Measurements from ENCODE around the gene PPP1R2C.

PPP1R2C gene

GRCh38 chrX:42818151-42818921 lies 40.4 kb upstream of the PPP1R2C start:
- DNase-seq (ENCODE audit: low spot score) (no peak), ATAC-seq (ENCODE audit: low read depth) (no peak)
- no peak overlapping the region for H3K4me3 ChIP-seq (ENCODE audit: severe bottlenecking)
- H3K36me3 ChIP-seq (ENCODE audit: low read depth) = no peaks in the 10 kb centered on the region
- TF ChIP-seq, protein P1, sequence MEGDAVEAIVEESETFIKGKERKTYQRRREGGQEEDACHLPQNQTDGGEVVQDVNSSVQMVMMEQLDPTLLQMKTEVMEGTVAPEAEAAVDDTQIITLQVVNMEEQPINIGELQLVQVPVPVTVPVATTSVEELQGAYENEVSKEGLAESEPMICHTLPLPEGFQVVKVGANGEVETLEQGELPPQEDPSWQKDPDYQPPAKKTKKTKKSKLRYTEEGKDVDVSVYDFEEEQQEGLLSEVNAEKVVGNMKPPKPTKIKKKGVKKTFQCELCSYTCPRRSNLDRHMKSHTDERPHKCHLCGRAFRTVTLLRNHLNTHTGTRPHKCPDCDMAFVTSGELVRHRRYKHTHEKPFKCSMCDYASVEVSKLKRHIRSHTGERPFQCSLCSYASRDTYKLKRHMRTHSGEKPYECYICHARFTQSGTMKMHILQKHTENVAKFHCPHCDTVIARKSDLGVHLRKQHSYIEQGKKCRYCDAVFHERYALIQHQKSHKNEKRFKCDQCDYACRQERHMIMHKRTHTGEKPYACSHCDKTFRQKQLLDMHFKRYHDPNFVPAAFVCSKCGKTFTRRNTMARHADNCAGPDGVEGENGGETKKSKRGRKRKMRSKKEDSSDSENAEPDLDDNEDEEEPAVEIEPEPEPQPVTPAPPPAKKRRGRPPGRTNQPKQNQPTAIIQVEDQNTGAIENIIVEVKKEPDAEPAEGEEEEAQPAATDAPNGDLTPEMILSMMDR (IDR thresholded peaks at IDR 0.05; ENCODE audit: poor library complexity, severe bottlenecking) = no peak
- no peak overlapping the region for H3K27ac ChIP-seq (ENCODE audit: poor library complexity, severe bottlenecking)
- no peaks in the 10 kb centered on the region for H3K27me3 ChIP-seq (ENCODE audit: insufficient read depth, poor library complexity, severe bottlenecking)
- no peaks in the 10 kb centered on the region for H3K4me1 ChIP-seq (ENCODE audit: insufficient read depth, poor library complexity, severe bottlenecking)
- no peaks in the 10 kb centered on the region for H3K9me3 ChIP-seq (ENCODE audit: severe bottlenecking)

DNA sequence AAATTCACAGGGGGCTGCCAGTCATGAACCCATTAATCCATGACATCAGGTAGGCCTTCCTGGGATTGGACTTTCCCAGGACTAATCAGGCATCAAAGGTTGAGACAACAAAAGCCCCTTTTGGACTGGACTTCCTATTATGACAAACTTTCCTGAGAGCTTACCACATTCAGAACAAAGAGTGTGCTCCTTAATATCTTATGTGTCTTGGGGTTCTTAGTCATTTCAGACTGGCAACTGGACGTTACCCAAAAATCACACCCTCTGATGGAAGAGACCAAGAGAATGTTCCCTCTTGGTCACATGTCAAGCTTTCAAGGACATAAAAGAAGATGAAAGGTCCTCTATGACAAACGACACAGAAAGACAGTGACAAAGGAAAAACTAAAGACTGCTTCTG lies 31.6 kb upstream of the PPP1R2C start:
- Histone ChIP-seq H3K27ac (ENCODE audit: poor library complexity, severe bottlenecking) (no peak overlapping the region), H3K36me3 (ENCODE audit: low read depth) (no peaks in the 10 kb centered on the region), H3K9me3 (ENCODE audit: severe bottlenecking) (no peaks in the 10 kb centered on the region), H3K4me1 (ENCODE audit: insufficient read depth, poor library complexity, severe bottlenecking) (no peaks in the 10 kb centered on the region), H3K4me3 (ENCODE audit: severe bottlenecking) (no peak overlapping the region), H3K27me3 (ENCODE audit: insufficient read depth, poor library complexity, severe bottlenecking) (no peaks in the 10 kb centered on the region)
- TF ChIP-seq, protein P1 (IDR thresholded peaks at IDR 0.05; ENCODE audit: poor library complexity, severe bottlenecking) = no peak
- no peak for ATAC-seq (ENCODE audit: low read depth)
- DNase-seq (ENCODE audit: low spot score) = no peak

- TF ChIP-seq, protein P1 (IDR thresholded peaks at IDR 0.05; ENCODE audit: poor library complexity, severe bottlenecking) = no peak
- H3K9me3 ChIP-seq (ENCODE audit: severe bottlenecking) = no peaks in the 10 kb centered on the region
- no peaks in the 10 kb centered on the region for H3K36me3 ChIP-seq (ENCODE audit: low read depth)
- H3K27me3 ChIP-seq (ENCODE audit: insufficient read depth, poor library complexity, severe bottlenecking) = no peaks in the 10 kb centered on the region
- no peak overlapping the region for H3K27ac ChIP-seq (ENCODE audit: poor library complexity, severe bottlenecking)
- no peak overlapping the region for H3K4me3 ChIP-seq (ENCODE audit: severe bottlenecking)
- peaks cover 5% of the 10 kb centered on the region for H3K4me1 ChIP-seq (ENCODE audit: insufficient read depth, poor library complexity, severe bottlenecking)
- ATAC-seq (ENCODE audit: low read depth) (no peak), DNase-seq (ENCODE audit: low spot score) (no peak)
Measured at GRCh38 chrX:42807393-42807792, 29.4 kb upstream of the PPP1R2C start.

GRCh38 chrX:42804524-42804923 lies 26.6 kb upstream of the PPP1R2C start:
- no peaks in the 10 kb centered on the region for H3K36me3 ChIP-seq (ENCODE audit: low read depth)
- peaks cover 5% of the 10 kb centered on the region for H3K4me1 ChIP-seq (ENCODE audit: insufficient read depth, poor library complexity, severe bottlenecking)
- TF ChIP-seq, protein P1 (IDR thresholded peaks at IDR 0.05; ENCODE audit: poor library complexity, severe bottlenecking) = no peak
- H3K27ac ChIP-seq (ENCODE audit: poor library complexity, severe bottlenecking) = no peak overlapping the region
- no peaks in the 10 kb centered on the region for H3K27me3 ChIP-seq (ENCODE audit: insufficient read depth, poor library complexity, severe bottlenecking)
- no peaks in the 10 kb centered on the region for H3K9me3 ChIP-seq (ENCODE audit: severe bottlenecking)
- no peak overlapping the region for H3K4me3 ChIP-seq (ENCODE audit: severe bottlenecking)
- no peak for ATAC-seq (ENCODE audit: low read depth)
- no peak for DNase-seq (ENCODE audit: low spot score)

DNA sequence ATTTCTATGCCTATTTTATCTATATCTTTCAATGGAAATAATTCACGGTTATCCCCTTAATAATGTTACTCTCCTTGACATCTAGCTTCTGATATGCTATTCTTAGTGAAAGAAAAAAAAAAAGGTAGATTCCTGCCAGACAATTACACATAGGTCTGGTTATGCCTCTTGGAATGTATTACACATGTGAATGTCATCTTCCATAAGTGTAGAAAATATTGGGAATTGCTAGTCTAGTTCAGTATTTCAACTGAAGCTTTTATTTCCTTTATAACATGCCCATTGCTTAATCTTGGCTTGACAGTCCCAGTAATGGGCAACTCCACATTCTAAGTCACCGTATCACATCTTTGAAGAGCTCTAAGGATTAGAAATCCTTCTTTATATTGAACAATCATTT lies 25.4 kb upstream of the PPP1R2C start:
- H3K4me1 ChIP-seq (ENCODE audit: insufficient read depth, poor library complexity, severe bottlenecking) = peaks cover 5% of the 10 kb centered on the region
- no peak for DNase-seq (ENCODE audit: low spot score)
- peak; percentile 68 for ATAC-seq (ENCODE audit: low read depth)
- H3K4me3 ChIP-seq (ENCODE audit: severe bottlenecking) = no peak overlapping the region
- H3K9me3 ChIP-seq (ENCODE audit: severe bottlenecking) = no peaks in the 10 kb centered on the region
- no peaks in the 10 kb centered on the region for H3K27me3 ChIP-seq (ENCODE audit: insufficient read depth, poor library complexity, severe bottlenecking)
- peak overlapping the region; percentile 28 for H3K27ac ChIP-seq (ENCODE audit: poor library complexity, severe bottlenecking)
- H3K36me3 ChIP-seq (ENCODE audit: low read depth) = no peaks in the 10 kb centered on the region
- TF ChIP-seq, protein P1 (IDR thresholded peaks at IDR 0.05; ENCODE audit: poor library complexity, severe bottlenecking) = no peak
